H1 (cell line): ENCODE results near the gene RND3. TPM values are rescaled to one million over a fixed set of nuclear protein-coding genes. Genes with fewer than 3 reads are reported as not detected.

ENCODE experiments used
- CBX5 ChIP-seq: fragments of 300-800, 300-1000 bp; sonication (generic); IDR thresholded peaks from 2 replicates; pipeline ENCODE4 v1.7.1; 2016; ENCODE audit warnings: antibody characterized with exemption, low read length, low read depth
- CHD7 ChIP-seq: fragments of 300-600 bp; sonication (generic); IDR thresholded peaks from 2 replicates; pipeline ENCODE4 v1.7.1; 2012; ENCODE audit warnings: low read length, moderate library complexity, mild to moderate bottlenecking, inconsistent platforms; ENCODE audit not compliant: insufficient replicate concordance
- GABPA ChIP-seq: IDR thresholded peaks from 2 replicates; pipeline ENCODE4 v1.6.1; 2011; ENCODE audit warnings: mild to moderate bottlenecking, low read length, moderate library complexity, borderline replicate concordance; ENCODE audit not compliant: insufficient read depth
- HDAC6 ChIP-seq: IDR thresholded peaks from one replicate; pipeline ENCODE4 v1.7.1; 2012; ENCODE audit warnings: low read depth, mild to moderate bottlenecking, inconsistent platforms, low read length, moderate library complexity
- TBP ChIP-seq: IDR thresholded peaks from 2 replicates; pipeline ENCODE4 v1.6.1; 2011; ENCODE audit warnings: low read depth, low read length, improper control_type of control experiment
- ZNF274 ChIP-seq: IDR thresholded peaks from 2 replicates; pipeline ENCODE4 v1.7.0; 2012; ENCODE audit warnings: low read length, borderline replicate concordance; ENCODE audit errors: extremely low read depth
- polyA plus RNA-seq, 7 experiments: library from polyadenylated mRNA; depleted of rRNA in 3 of 7; stranded (reverse) in 5 of 7; unstranded in 2 of 7; fragments of >200 nt in 5 of 7; fragments of 200-250 nt in 2 of 7; gene quantifications; 1 replicate in 5 of 7; 2 replicates in 1 of 7; 4 replicates in 1 of 7; pipeline versions ENCODE4 v1.2.1 to v1.2.3, GENCODE V29; 2011 to 2013; ENCODE audit warnings: missing spikeins in 2 of 7, mixed read lengths in 2 of 7
- total RNA-seq: library from RNA; stranded (reverse); fragmentation: NEBNext Ultra II Directional; extraction: Animal tissue kit (Norgen Biotek cat#: 25700); gene quantifications from 2 replicates; pipeline ENCODE4 v1.2.1, GENCODE V29; 2021

Gene RND3
- total and polyA plus RNA-seq, 2 of the 8 experiments (the other 6 are each of a cell fraction or from before 2014, with no cell fraction given) = 12.2 to 25.6 TPM

DNA sequence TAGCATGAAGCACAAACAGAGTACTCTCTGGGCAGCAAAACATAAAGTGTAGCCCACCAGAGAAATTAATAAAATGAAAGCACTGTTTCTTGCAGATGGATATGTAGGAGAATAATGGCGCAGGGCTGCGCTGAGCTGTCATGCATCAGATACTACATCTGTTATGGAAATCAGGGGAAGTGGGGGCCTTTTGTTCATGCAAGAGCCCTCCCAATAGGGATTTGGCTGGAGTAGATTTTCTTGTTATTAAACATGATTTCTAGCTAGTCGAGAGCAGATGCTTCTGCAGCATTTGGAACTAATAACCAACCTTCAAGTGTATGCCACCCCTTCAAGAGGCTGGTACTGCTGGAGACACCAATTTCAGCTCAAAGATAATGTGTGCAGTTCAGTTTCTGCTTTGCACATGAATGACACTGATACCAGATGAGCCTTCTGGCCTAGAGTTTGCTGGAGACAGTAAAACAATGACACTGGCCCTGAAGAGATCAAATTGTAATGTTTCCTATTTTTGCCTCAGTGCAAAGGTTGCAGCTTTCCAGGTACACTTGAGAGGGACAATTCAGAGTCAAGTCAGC, 58.0 kb downstream of the RND3 start (continued):
- TF ChIP-seq CHD7 (no peak), HDAC6 (no peak), ZNF274 (no peak), CBX5 (no peak), TBP (no peak), GABPA (no peak)
- TF ChIP-seq, all 59 proteins: peak for 0
